ENCODE measurements around the gene LITAF. TPM values are rescaled to one million over a fixed set of nuclear protein-coding genes. Genes with fewer than 3 reads are reported as not detected.

Gene LITAF
- total RNA-seq, 1 experiment from 2014 or later, result 73.0 TPM

DNA sequence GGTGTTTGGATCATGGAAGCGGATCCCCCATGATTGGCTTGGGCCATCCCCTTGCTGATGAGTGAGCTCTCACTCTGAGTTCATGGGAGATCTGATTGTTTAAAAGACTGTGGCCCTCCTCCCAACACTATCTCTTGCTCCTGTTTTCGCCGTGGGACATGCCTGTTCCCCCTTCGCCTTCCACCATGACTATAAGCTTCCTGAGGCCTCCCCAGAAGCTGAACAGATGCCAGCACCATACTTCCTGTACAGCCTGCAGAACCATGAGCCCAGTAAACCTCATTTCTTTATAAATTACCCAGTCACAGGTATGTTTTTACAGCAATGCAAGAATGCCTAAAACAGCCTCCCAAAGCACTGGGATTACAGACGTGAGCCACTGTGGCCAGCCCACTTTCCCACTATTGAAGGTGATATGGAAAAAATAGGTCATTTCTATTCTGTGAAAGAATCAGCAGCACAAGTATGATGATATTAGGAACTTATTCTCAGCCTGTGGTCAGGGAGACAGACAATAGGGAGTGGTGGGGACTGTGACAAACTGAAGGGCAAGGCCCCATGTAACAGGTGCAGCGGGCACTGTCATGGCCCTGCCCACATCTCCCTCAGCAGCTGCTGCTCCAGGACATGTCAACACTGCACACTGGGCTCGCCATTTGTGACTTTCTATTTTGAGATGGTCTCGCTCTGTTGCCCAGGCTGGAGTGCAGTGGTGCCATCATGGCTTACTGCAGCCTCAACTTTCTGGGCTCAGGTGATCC, 33.7 kb upstream of the LITAF start (continued):
- TF ChIP-seq, protein P1, sequence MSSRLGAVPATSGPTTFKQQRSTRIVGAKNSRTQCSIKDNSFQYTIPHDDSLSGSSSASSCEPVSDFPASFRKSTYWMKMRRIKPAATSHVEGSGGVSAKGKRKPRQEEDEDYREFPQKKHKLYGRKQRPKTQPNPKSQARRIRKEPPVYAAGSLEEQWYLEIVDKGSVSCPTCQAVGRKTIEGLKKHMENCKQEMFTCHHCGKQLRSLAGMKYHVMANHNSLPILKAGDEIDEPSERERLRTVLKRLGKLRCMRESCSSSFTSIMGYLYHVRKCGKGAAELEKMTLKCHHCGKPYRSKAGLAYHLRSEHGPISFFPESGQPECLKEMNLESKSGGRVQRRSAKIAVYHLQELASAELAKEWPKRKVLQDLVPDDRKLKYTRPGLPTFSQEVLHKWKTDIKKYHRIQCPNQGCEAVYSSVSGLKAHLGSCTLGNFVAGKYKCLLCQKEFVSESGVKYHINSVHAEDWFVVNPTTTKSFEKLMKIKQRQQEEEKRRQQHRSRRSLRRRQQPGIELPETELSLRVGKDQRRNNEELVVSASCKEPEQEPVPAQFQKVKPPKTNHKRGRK (CRISPR knock-in tag; IDR thresholded peaks at IDR 0.05; ENCODE audit: borderline replicate concordance), result no peak
- no peak for TF ChIP-seq NR1H2 (CRISPR knock-in tag; IDR thresholded peaks at IDR 0.05)
- TF ChIP-seq, protein P2, sequence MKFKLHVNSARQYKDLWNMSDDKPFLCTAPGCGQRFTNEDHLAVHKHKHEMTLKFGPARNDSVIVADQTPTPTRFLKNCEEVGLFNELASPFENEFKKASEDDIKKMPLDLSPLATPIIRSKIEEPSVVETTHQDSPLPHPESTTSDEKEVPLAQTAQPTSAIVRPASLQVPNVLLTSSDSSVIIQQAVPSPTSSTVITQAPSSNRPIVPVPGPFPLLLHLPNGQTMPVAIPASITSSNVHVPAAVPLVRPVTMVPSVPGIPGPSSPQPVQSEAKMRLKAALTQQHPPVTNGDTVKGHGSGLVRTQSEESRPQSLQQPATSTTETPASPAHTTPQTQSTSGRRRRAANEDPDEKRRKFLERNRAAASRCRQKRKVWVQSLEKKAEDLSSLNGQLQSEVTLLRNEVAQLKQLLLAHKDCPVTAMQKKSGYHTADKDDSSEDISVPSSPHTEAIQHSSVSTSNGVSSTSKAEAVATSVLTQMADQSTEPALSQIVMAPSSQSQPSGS (CRISPR knock-in tag; IDR thresholded peaks at IDR 0.05; ENCODE audit: borderline replicate concordance, low read depth), result no peak
- TF ChIP-seq, protein P3, sequence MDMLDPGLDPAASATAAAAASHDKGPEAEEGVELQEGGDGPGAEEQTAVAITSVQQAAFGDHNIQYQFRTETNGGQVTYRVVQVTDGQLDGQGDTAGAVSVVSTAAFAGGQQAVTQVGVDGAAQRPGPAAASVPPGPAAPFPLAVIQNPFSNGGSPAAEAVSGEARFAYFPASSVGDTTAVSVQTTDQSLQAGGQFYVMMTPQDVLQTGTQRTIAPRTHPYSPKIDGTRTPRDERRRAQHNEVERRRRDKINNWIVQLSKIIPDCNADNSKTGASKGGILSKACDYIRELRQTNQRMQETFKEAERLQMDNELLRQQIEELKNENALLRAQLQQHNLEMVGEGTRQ (CRISPR knock-in tag; IDR thresholded peaks at IDR 0.05), result no peak
- no peak for TF ChIP-seq GABPB1 (CRISPR knock-in tag; IDR thresholded peaks at IDR 0.05)

GRCh38 chr16:11619327-11619851, 32.7 kb upstream of the LITAF start:
- no peak overlapping the region for H3K4me3 Mint-ChIP-seq
- ChIA-PET CTCF (interaction anchor here (0.7 kb wide), 1 partner anchor 23 kb away, joined by 3 read pairs; no protein-coding TSS in a partner anchor), POLR2A (interaction anchor here (0.6 kb wide), 1 partner anchor 369 kb away, joined by 3 read pairs; no protein-coding TSS in a partner anchor)
- H3K27ac Mint-ChIP-seq, result no peak overlapping the region
- TF ChIP-seq, protein P4, sequence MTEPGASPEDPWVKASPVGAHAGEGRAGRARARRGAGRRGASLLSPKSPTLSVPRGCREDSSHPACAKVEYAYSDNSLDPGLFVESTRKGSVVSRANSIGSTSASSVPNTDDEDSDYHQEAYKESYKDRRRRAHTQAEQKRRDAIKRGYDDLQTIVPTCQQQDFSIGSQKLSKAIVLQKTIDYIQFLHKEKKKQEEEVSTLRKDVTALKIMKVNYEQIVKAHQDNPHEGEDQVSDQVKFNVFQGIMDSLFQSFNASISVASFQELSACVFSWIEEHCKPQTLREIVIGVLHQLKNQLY (CRISPR knock-in tag; IDR thresholded peaks at IDR 0.05), result no peak
- no peak for TF ChIP-seq ELF4 (CRISPR knock-in tag; IDR thresholded peaks at IDR 0.05; ENCODE audit: low read depth)
- no peak for TF ChIP-seq SMAD3 (CRISPR knock-in tag; IDR thresholded peaks at IDR 0.05; ENCODE audit: borderline replicate concordance)
- no peak for TF ChIP-seq ZNF263 (CRISPR knock-in tag; IDR thresholded peaks at IDR 0.05; ENCODE audit: low read depth)
- TF ChIP-seq, protein P5, sequence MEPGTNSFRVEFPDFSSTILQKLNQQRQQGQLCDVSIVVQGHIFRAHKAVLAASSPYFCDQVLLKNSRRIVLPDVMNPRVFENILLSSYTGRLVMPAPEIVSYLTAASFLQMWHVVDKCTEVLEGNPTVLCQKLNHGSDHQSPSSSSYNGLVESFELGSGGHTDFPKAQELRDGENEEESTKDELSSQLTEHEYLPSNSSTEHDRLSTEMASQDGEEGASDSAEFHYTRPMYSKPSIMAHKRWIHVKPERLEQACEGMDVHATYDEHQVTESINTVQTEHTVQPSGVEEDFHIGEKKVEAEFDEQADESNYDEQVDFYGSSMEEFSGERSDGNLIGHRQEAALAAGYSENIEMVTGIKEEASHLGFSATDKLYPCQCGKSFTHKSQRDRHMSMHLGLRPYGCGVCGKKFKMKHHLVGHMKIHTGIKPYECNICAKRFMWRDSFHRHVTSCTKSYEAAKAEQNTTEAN (CRISPR knock-in tag; IDR thresholded peaks at IDR 0.05), result no peak
- TF ChIP-seq RELA (CRISPR knock-in tag; IDR thresholded peaks at IDR 0.05; ENCODE audit: borderline replicate concordance), result no peak
- TF ChIP-seq, protein P6, sequence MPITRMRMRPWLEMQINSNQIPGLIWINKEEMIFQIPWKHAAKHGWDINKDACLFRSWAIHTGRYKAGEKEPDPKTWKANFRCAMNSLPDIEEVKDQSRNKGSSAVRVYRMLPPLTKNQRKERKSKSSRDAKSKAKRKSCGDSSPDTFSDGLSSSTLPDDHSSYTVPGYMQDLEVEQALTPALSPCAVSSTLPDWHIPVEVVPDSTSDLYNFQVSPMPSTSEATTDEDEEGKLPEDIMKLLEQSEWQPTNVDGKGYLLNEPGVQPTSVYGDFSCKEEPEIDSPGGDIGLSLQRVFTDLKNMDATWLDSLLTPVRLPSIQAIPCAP (CRISPR knock-in tag; IDR thresholded peaks at IDR 0.05), result no peak
- TF ChIP-seq ZBTB21 (CRISPR knock-in tag; IDR thresholded peaks at IDR 0.05; ENCODE audit: borderline replicate concordance), result no peak
- no peak for TF ChIP-seq E2F4 (CRISPR knock-in tag; IDR thresholded peaks at IDR 0.05; ENCODE audit: borderline replicate concordance, low read depth)
- H3K27me3 Mint-ChIP-seq (ENCODE audit: low read depth), result peaks cover 39% of the 10 kb centered on the region
- H3K36me3 Mint-ChIP-seq, result no peaks in the 10 kb centered on the region
- no peak for ATAC-seq
- peaks cover 9% of the 10 kb centered on the region for H3K9me3 Mint-ChIP-seq
- DNase-seq (ENCODE audit: low spot score), result no peak
- H3K4me1 Mint-ChIP-seq, result peaks cover 21% of the 10 kb centered on the region
